Ascending aorta (tissue), 2 donors: ENCODE measurements around the gene GRIK1. TPM values are rescaled to one million over a fixed set of nuclear protein-coding genes. Genes with fewer than 3 reads are reported as not detected.

Experiments used
- DNase-seq, 2 donors: peaks; one replicate each; pipeline ENCODE4 v3.0.0-alpha.2; 2019; ENCODE audit warnings: low spot score in 2 of 2
- H3K27ac ChIP-seq, 2 donors: fragments of 200-600 bp; sonication (generic); one replicate each; pipeline ENCODE4 v1.5.1; 2016 to 2017; ENCODE audit warnings: mild to moderate bottlenecking in 1 of 2
- H3K27me3 ChIP-seq: fragments of 200-600 bp; sonication (generic); one replicate; pipeline ENCODE4 v1.5.1; 2017
- H3K36me3 ChIP-seq, 2 donors: fragments of 200-600 bp; sonication (generic); one replicate each; pipeline ENCODE4 v1.5.1; 2016
- H3K4me1 ChIP-seq, 2 donors: fragments of 200-600 bp; sonication (generic); one replicate each; pipeline ENCODE4 v1.5.1; 2016 to 2017; ENCODE audit warnings: mild to moderate bottlenecking in 1 of 2
- H3K4me3 ChIP-seq, 2 donors: fragments of 200-600 bp; sonication (generic); one replicate each; pipeline ENCODE4 v1.5.1; 2016 to 2017; ENCODE audit warnings: mild to moderate bottlenecking in 1 of 2
- H3K9me3 ChIP-seq, 2 donors: fragments of 200-600 bp; sonication (generic); one replicate each; pipeline ENCODE4 v1.5.1; 2016
- CTCF ChIP-seq, 3 experiments: fragments of 200-600 bp in 2 of 3; fragments of 450-650 bp in 1 of 3; sonication (generic) in 2 of 3; IDR thresholded peaks; one replicate each; pipeline ENCODE4 v1.5.1; 2016 to 2019; ENCODE audit warnings: antibody characterized with exemption in 3 of 3, mild to moderate bottlenecking in 1 of 3, moderate library complexity in 1 of 3
- intact Hi-C: fragments of 100-400 bp; cut with DNase I; formaldehyde crosslinking; loops from one replicate; pipeline ENCODE4 v1.15.1; 2023
- total RNA-seq: library from RNA; depleted of rRNA; stranded (reverse); fragments of >200 nt; gene quantifications from one replicate; pipeline ENCODE4 v1.1.0, GENCODE V29; 2016

The GRIK1 gene
- total RNA-seq, 1 donor from 2014 or later = not detected

DNA sequence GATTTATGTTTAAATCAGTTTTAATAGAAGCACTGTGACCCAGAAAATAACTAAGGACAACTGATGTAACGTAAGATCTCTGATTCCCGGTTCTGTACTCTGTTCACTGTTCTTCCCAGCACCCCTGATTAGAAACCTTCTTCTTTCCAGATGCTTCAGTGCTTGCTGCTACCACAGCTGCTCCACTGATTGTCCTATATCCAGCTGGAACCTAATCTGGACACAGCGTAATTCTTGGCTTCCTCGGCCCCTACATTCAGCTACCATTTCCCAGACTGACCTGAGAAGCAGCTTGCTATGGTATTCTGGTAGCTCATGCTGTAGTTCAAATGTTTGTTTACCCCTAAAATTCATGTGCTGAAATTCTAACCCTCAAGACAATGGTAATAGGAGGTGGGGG, 302.7 kb downstream of the GRIK1 start:
- Histone ChIP-seq H3K27ac (no peak overlapping the region), H3K27me3 (no peaks in the 10 kb centered on the region), H3K36me3 (no peaks in the 10 kb centered on the region), H3K9me3 (no peaks in the 10 kb centered on the region), H3K4me1 (no peaks in the 10 kb centered on the region), H3K4me3 (no peak overlapping the region)
- intact Hi-C loops = no loop called here
- no peak for TF ChIP-seq CTCF (IDR thresholded peaks at IDR 0.05)
- DNase-seq = no peak

DNA sequence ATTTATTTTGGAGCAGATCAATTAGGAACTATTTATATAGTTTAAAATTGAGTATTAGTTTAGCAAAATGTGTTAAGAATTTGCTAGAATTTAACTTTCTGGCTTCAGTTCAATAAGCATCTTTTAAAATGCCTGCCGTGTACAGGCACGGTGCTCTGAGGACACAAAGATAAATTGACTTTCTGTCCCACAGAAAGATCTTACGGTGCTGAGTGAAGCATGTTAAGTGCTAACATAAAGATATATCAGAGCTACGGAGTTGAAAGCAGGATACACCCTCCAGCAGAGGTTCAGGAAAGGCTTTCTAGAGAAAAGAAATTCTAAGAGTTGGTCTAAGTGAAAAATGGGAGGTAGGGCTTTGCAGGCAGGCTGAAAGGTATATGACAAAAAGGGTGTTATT, 305.4 kb downstream of the GRIK1 start:
- intact Hi-C loops = no loop called here
- no peak for DNase-seq

DNA sequence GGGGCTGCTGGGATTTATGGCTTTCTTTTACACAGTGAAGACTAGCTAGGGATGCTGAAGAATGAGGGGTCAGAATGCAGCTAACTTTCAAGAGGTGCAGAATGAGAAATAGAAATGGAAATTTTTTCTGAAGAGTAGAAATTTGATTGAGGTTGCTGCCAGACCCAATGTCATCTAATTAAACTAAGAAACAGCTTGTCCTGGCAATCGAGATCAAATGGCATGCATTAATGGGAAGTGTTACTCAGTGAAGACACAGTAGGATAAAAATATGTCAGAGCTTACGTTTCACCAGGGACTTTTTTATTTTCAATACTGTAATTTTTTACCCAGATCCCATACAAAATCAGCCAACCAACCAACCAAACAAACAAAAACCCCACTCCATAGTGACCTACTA, 306.0 kb downstream of the GRIK1 start:
- Histone ChIP-seq H3K4me3 (no peak overlapping the region), H3K27ac (no peak overlapping the region), H3K27me3 (no peaks in the 10 kb centered on the region), H3K4me1 (no peaks in the 10 kb centered on the region), H3K36me3 (no peaks in the 10 kb centered on the region), H3K9me3 (no peaks in the 10 kb centered on the region)
- no peak for DNase-seq
- no peak for TF ChIP-seq CTCF (IDR thresholded peaks at IDR 0.05)
- intact Hi-C loops = no loop called here

More for the DNA sequence above, 305.4 kb downstream of the GRIK1 start:
- no peak for TF ChIP-seq CTCF (IDR thresholded peaks at IDR 0.05)
- Histone ChIP-seq H3K9me3 (no peaks in the 10 kb centered on the region), H3K27ac (no peak overlapping the region), H3K36me3 (no peaks in the 10 kb centered on the region), H3K27me3 (no peaks in the 10 kb centered on the region), H3K4me1 (no peaks in the 10 kb centered on the region), H3K4me3 (no peak overlapping the region)

GRCh38 chr21:29630441-29630840, 309.4 kb downstream of the GRIK1 start:
- intact Hi-C loops = no loop called here
- no peaks in the 10 kb centered on the region for H3K4me1 ChIP-seq
- TF ChIP-seq CTCF (IDR thresholded peaks at IDR 0.05) = no peak
- H3K9me3 ChIP-seq = no peaks in the 10 kb centered on the region
- DNase-seq = no peak
- no peak overlapping the region for H3K27ac ChIP-seq
- no peak overlapping the region for H3K4me3 ChIP-seq
- H3K27me3 ChIP-seq = no peaks in the 10 kb centered on the region
- no peaks in the 10 kb centered on the region for H3K36me3 ChIP-seq

- intact Hi-C loops = no loop called here
- DNase-seq = no peak
- no peak for TF ChIP-seq CTCF (IDR thresholded peaks at IDR 0.05)
- Histone ChIP-seq H3K36me3 (no peaks in the 10 kb centered on the region), H3K4me3 (no peak overlapping the region), H3K4me1 (no peaks in the 10 kb centered on the region), H3K27me3 (no peaks in the 10 kb centered on the region), H3K27ac (no peak overlapping the region), H3K9me3 (no peaks in the 10 kb centered on the region)
Measured at GRCh38 chr21:29627905-29628304, 311.9 kb downstream of the GRIK1 start.

DNA sequence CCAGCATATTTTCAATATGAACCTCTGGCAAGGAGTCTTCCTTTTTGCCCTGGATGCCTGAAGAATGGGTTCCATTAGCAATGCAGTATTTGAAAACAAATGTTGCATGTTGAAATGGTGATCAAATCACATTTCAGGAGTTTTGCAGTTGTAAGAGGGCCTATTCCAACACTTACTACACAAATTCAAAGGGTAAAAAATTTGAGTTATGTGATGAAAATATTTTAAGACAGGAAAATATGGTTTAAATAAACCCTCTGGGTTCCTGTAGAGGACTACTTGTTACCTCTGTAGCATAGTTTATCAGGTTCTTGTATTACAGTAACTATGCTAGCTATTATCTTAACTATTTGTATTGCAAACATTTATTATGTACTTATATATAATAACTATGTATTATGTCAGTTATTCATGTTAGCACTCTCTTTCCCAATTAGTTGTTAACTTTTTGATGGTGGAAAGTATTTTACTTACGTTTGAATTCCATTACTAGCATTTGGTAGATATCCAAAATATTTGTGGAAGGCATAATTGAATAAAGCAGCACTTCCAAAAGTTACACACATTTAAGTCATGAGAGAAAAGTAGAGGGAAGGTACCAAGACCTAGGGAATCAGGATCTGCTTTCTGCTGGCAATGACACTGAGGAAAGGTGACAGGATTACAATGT, 312.9 kb downstream of the GRIK1 start:
- intact Hi-C loops = no loop called here
- DNase-seq = no peak
- Histone ChIP-seq H3K27me3 (no peaks in the 10 kb centered on the region), H3K4me1 (no peaks in the 10 kb centered on the region), H3K9me3 (no peaks in the 10 kb centered on the region), H3K36me3 (no peaks in the 10 kb centered on the region), H3K4me3 (no peak overlapping the region), H3K27ac (no peak overlapping the region)
- TF ChIP-seq CTCF (IDR thresholded peaks at IDR 0.05) = no peak
